Pancreas (tissue), 10 donors: Measurements from ENCODE around the gene RIMS3. TPM values are rescaled to one million over a fixed set of nuclear protein-coding genes. Genes with fewer than 3 reads are reported as not detected.

Experiments
- ATAC-seq, 4 donors: fragments of 200-7000 bp; cut with Tn5 transposase; one replicate each; pipeline versions ENCODE4 v1.8.0 to v1.9.1; 2020; ENCODE audit warnings: mild to moderate bottlenecking in 4 of 4, moderate library complexity in 4 of 4
- DNase-seq, 6 donors: peaks; one replicate each; pipeline ENCODE4 v3.0.0-alpha.2; 2020
- FAIRE-seq: peaks from 2 replicates; lab custom pipeline; 2012; peaks lifted over from hg19 to GRCh38; lab: Jason Lieb, UNC
- H3K27ac ChIP-seq, 4 donors: fragments of 200-600 bp; sonication (generic); 1 replicate in 3 of 4; 2 replicates in 1 of 4; pipeline versions ENCODE4 v1.5.0 to v1.8.0; 2020
- H3K27me3 ChIP-seq, 4 donors: fragments of 200-600 bp; one replicate each; pipeline ENCODE4 v1.8.0; 2021
- H3K36me3 ChIP-seq, 3 donors: fragments of 200-600 bp; sonication (generic) in 1 of 3; one replicate each; pipeline versions ENCODE4 v1.5.0 to v1.8.0; 2020 to 2021
- H3K4me1 ChIP-seq, 3 donors: fragments of 200-600 bp; one replicate each; pipeline ENCODE4 v1.8.0; 2021
- H3K4me3 ChIP-seq, 4 donors: fragments of 200-600 bp; sonication (generic) in 2 of 4; one replicate each; pipeline versions ENCODE4 v1.5.0 to v1.8.0; 2020 to 2021
- H3K9me3 ChIP-seq, 4 donors: fragments of 200-600 bp; one replicate each; pipeline ENCODE4 v1.8.0; 2021
- WGBS, 2 donors: extraction: QIAGEN DNeasy Blood & Tissue Kit; methylation state at CpG; one replicate each; pipeline ENCODE4 v1.1.7; 2013; 5-methylcytosine and 5-hydroxymethylcytosine counted together
- intact Hi-C, 3 donors: fragments of 100-400 bp; cut with DNase I; formaldehyde crosslinking; loops; one replicate each; pipeline versions ENCODE4 v1.11.1 to v1.14.2; 2022
- polyA plus RNA-seq, 2 donors: library from polyadenylated mRNA; stranded (reverse); fragments of 200-250 nt; gene quantifications; one replicate each; pipeline ENCODE4 v1.2.3, GENCODE V29; 2013
- total RNA-seq, 6 donors: library from RNA; stranded (reverse); fragmentation: NEBNext Ultra II Directional in 4 of 6; extraction: Animal tissue kit (Norgen Biotek cat#: 25700) in 4 of 6; gene quantifications; one replicate each; pipeline versions ENCODE4 v1.2.1 to v1.2.4, GENCODE V29; 2021 to 2023
- TF ChIP-seq, protein P1 (sequence below), 4 donors: fragments of 200-600 bp; sonication (generic) in 3 of 4; IDR thresholded peaks; one replicate each; pipeline versions ENCODE4 v1.5.0 to v1.8.0; 2021; ENCODE audit warnings: antibody characterized with exemption in 4 of 4
- donor health status: healthy with polysubstance abuse.
- donor health status: DM: no; HTN: no; CAD: no; lungs with moderate emphysema.
- donor health status: DM: no; HTN: no; CAD: no.
- donor health status: control.
- donor health status: control.
- donor health status: Bipolar disorder and iron deficiency.
- donor health status: DM: yes; HTN: yes; CAD: no.
- donor health status: DM: no; HTN: no; CAD: no.
- donor health status: DM: no; HTN: no; CAD: no.
- donor health status: DM: yes; HTN: yes; CAD: no.

The RIMS3 gene
- total and polyA plus RNA-seq, 8 donors, result 0.49 to 2.7 (median 0.66) TPM

DNA sequence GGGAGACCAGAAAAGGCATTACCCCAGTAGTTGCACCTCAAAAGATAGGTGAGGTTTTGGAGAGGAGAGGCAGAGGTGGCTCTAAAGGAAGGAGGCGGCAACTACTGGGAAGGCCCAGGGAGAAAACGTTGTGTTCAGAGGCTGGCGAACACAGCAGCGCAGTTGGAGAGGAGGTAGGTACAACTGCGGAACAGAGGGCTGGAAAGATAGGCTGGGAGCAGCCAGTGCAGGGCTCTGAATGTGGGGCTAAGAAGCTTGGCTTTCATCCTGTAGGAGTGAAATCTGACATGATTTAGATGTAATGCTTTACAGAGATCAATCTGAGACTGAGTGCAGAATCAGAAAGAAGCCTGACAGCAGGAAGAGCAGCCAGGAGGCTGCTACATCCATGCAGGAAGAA, 13.0 kb downstream of the RIMS3 start:
- ATAC-seq (no peak), DNase-seq (no peak), FAIRE-seq (no peak)
- intact Hi-C loops, result no loop called here
- H3K9me3 ChIP-seq, result no peaks in the 10 kb centered on the region
- H3K27me3 ChIP-seq, result no peaks in the 10 kb centered on the region
- TF ChIP-seq, protein P1, sequence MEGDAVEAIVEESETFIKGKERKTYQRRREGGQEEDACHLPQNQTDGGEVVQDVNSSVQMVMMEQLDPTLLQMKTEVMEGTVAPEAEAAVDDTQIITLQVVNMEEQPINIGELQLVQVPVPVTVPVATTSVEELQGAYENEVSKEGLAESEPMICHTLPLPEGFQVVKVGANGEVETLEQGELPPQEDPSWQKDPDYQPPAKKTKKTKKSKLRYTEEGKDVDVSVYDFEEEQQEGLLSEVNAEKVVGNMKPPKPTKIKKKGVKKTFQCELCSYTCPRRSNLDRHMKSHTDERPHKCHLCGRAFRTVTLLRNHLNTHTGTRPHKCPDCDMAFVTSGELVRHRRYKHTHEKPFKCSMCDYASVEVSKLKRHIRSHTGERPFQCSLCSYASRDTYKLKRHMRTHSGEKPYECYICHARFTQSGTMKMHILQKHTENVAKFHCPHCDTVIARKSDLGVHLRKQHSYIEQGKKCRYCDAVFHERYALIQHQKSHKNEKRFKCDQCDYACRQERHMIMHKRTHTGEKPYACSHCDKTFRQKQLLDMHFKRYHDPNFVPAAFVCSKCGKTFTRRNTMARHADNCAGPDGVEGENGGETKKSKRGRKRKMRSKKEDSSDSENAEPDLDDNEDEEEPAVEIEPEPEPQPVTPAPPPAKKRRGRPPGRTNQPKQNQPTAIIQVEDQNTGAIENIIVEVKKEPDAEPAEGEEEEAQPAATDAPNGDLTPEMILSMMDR (IDR thresholded peaks at IDR 0.05), result no peak
- 71 to 82% methylated on average over 5 of the region's 5 CpGs for WGBS, 2 donors
- no peaks in the 10 kb centered on the region for H3K4me1 ChIP-seq
- H3K27ac ChIP-seq, result no peak overlapping the region
- H3K4me3 ChIP-seq, result no peak overlapping the region
- no peaks in the 10 kb centered on the region for H3K36me3 ChIP-seq

DNA sequence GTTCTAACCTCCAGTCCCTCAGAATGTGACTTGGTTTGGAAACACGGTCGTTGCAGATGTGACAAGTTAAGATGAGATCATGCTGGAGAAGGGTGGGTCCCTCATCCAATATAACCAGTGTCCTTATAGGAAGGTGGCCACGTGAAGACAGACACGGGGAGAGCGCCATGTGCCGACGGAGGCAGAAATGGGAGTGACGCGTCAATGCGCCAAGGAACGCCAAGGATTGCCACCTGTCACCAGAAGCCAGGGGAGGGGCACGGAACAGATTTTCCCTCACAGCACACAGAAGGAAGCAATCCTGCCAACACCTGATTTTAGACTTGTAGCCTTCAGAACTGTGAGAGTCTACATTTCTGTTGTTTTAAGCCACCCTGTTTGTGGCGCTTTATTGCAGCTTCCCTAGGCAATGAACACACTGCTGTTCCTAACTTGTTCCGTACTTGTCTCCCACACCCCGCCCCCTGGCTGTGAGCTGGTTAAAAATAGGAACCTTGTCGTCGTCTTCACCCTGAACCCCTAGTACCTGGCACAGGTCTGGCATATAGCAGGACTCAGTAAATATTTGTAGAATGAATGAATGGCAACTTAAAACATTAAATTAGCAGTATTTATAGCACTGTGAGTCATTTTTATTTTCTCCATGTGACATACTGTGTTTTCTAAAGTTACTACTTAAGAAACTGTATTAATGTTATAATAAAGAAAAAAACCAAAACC, 14.2 kb downstream of the RIMS3 start:
- no peak for FAIRE-seq
- H3K27me3 ChIP-seq, result no peaks in the 10 kb centered on the region
- H3K4me1 ChIP-seq, result no peaks in the 10 kb centered on the region
- ATAC-seq, result peak; percentile 72 to 83 (median 78)
- no peak overlapping the region for H3K4me3 ChIP-seq
- intact Hi-C loops, result no loop called here
- TF ChIP-seq, protein P1 (IDR thresholded peaks at IDR 0.05), result no peak
- WGBS, 2 donors, result 33 to 44% methylated on average over 17 of the region's 17 CpGs
- DNase-seq, result peak in 2 of 6 donors; percentile 29 to 55
- H3K36me3 ChIP-seq, result no peaks in the 10 kb centered on the region
- peak overlapping the region in 1 of 4 donors; percentile 50 for H3K27ac ChIP-seq
- no peaks in the 10 kb centered on the region for H3K9me3 ChIP-seq

GRCh38 chr1:40650075-40650474, 15.4 kb downstream of the RIMS3 start:
- Histone ChIP-seq H3K4me3 (no peak overlapping the region), H3K9me3 (no peaks in the 10 kb centered on the region), H3K36me3 (no peaks in the 10 kb centered on the region), H3K4me1 (no peaks in the 10 kb centered on the region), H3K27me3 (no peaks in the 10 kb centered on the region), H3K27ac (no peak overlapping the region)
- DNase-seq (no peak), FAIRE-seq (no peak), ATAC-seq (peak in 1 of 4 donors; percentile 31)
- TF ChIP-seq, protein P1 (IDR thresholded peaks at IDR 0.05), result no peak
- 61 to 67% methylated on average over 4 of the region's 4 CpGs for WGBS, 2 donors
- intact Hi-C loops, result no loop called here

- H3K4me3 ChIP-seq, result no peak overlapping the region
- H3K27ac ChIP-seq, result no peak overlapping the region
- TF ChIP-seq, protein P1 (IDR thresholded peaks at IDR 0.05), result no peak
- WGBS, 2 donors, result 79 to 88% methylated on average over 5 of the region's 5 CpGs
- H3K36me3 ChIP-seq, result no peaks in the 10 kb centered on the region
- H3K4me1 ChIP-seq, result no peaks in the 10 kb centered on the region
- H3K27me3 ChIP-seq, result no peaks in the 10 kb centered on the region
- no peaks in the 10 kb centered on the region for H3K9me3 ChIP-seq
- FAIRE-seq, result no peak
- DNase-seq, result no peak
- intact Hi-C loops, result no loop called here
- no peak for ATAC-seq
Measured at GRCh38 chr1:40649592-40649930, 15.9 kb downstream of the RIMS3 start.

DNA sequence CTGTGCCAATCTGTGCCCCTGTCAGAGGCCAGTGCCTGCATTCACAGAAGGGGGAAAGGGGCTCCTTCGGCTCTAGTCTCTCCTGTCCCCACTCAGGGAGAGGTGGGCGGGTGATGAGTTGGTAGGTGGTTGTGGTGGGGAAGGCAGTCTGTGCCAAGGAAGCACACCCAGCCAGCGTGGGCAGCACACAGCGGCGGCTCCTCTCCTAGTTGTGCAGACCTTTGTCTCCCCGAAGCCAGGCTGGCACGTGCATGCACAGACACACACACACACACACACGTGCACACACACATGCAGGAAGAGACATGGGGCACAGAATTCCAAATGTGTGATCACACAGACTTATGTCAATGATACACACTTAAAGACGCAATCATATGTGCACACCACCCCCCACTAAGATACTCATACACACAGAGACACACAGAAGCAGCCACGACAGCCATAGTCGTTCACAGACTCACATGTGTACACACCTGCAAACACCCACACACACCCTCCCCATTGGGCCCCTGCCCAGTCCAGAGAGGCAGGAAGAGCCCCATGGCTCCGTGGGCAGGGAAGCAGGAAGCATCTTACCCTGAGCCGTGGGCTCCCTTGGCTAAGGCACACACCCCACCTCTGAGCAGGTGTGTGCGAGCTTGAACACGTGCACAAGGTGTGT, 16.4 kb downstream of the RIMS3 start:
- no peaks in the 10 kb centered on the region for H3K4me1 ChIP-seq
- no peaks in the 10 kb centered on the region for H3K9me3 ChIP-seq
- FAIRE-seq (no peak), ATAC-seq (no peak), DNase-seq (no peak)
- H3K4me3 ChIP-seq, result no peak overlapping the region
- no peaks in the 10 kb centered on the region for H3K36me3 ChIP-seq
- TF ChIP-seq, protein P1 (IDR thresholded peaks at IDR 0.05), result no peak
- intact Hi-C loops, result no loop called here
- 80% methylated on average over 14 to 15 of the region's 15 CpGs for WGBS, 2 donors
- H3K27me3 ChIP-seq, result no peaks in the 10 kb centered on the region
- no peak overlapping the region for H3K27ac ChIP-seq
